Central memory CD8-positive, alpha-beta T cell (primary cell): Measurements from ENCODE around the gene PRSS8.
A peak's percentile ranks its signal among the peaks of the same experiment; 100 is the strongest.

Experiments
- ATAC-seq: fragments of 150-1000 bp; cut with Tn5 transposase; replicated peaks from 2 replicates; pipeline ENCODE4 v1.10.0; 2022; ENCODE audit warnings: mild to moderate bottlenecking, moderate FRiP score, moderate number of reproducible peaks; ENCODE audit not compliant: poor library complexity, severe bottlenecking; ENCODE audit errors: extremely low read depth
- DNase-seq, 2 donors: peaks; one replicate each; pipeline ENCODE4 v3.0.0; 2021; ENCODE audit warnings: low spot score in 2 of 2
- H3K27ac Mint-ChIP-seq: one replicate; pipeline ENCODE4 v1.8.0; 2022; ENCODE audit warnings: low read depth, mild to moderate bottlenecking, moderate library complexity, mixed read lengths
- H3K27me3 Mint-ChIP-seq: one replicate; pipeline ENCODE4 v1.8.0; 2022; ENCODE audit warnings: mixed read lengths
- H3K36me3 Mint-ChIP-seq: one replicate; pipeline ENCODE4 v1.8.0; 2022; ENCODE audit warnings: mild to moderate bottlenecking, moderate library complexity, mixed read lengths; ENCODE audit not compliant: insufficient read depth
- H3K4me1 Mint-ChIP-seq: one replicate; pipeline ENCODE4 v1.8.0; 2022; ENCODE audit warnings: mixed read lengths
- H3K4me3 Mint-ChIP-seq: one replicate; pipeline ENCODE4 v1.8.0; 2022; ENCODE audit warnings: mild to moderate bottlenecking, moderate library complexity, mixed read lengths
- H3K9me3 Mint-ChIP-seq: one replicate; pipeline ENCODE4 v1.8.0; 2022; ENCODE audit warnings: mixed read lengths

The PRSS8 gene

GRCh38 chr16:31113121-31114120 is 22.1 kb downstream of the PRSS8 start:
- DNase-seq, result no peak
- Mint-ChIP-seq H3K36me3 (peaks cover 5% of the 10 kb centered on the region), H3K27me3 (no peaks in the 10 kb centered on the region), H3K4me3 (no peak overlapping the region), H3K4me1 (peaks cover 13% of the 10 kb centered on the region), H3K9me3 (no peaks in the 10 kb centered on the region), H3K27ac (no peak overlapping the region)
- ATAC-seq, result no peak

GRCh38 chr16:31112711-31113110 is 22.8 kb downstream of the PRSS8 start:
- H3K4me3 Mint-ChIP-seq, result no peak overlapping the region
- H3K27me3 Mint-ChIP-seq, result no peaks in the 10 kb centered on the region
- peaks cover 10% of the 10 kb centered on the region for H3K4me1 Mint-ChIP-seq
- H3K36me3 Mint-ChIP-seq, result peaks cover 5% of the 10 kb centered on the region
- DNase-seq (no peak), ATAC-seq (no peak)
- no peaks in the 10 kb centered on the region for H3K9me3 Mint-ChIP-seq
- H3K27ac Mint-ChIP-seq, result no peak overlapping the region

- Mint-ChIP-seq H3K27ac (no peak overlapping the region), H3K36me3 (peaks cover 5% of the 10 kb centered on the region), H3K4me3 (no peak overlapping the region), H3K4me1 (peaks cover 15% of the 10 kb centered on the region), H3K9me3 (no peaks in the 10 kb centered on the region), H3K27me3 (no peaks in the 10 kb centered on the region)
- no peak for ATAC-seq
- DNase-seq, result no peak
These were observed 23.6 kb downstream of the PRSS8 start for GRCh38 chr16:31111881-31112466.

- no peaks in the 10 kb centered on the region for H3K27me3 Mint-ChIP-seq
- H3K4me3 Mint-ChIP-seq, result peak overlapping the region; percentile 82
- DNase-seq, result no peak
- H3K27ac Mint-ChIP-seq, result no peak overlapping the region
- ATAC-seq, result no peak
- peaks cover 15% of the 10 kb centered on the region for H3K4me1 Mint-ChIP-seq
- H3K9me3 Mint-ChIP-seq, result no peaks in the 10 kb centered on the region
- H3K36me3 Mint-ChIP-seq, result peaks cover 3% of the 10 kb centered on the region
These were observed 25.2 kb downstream of the PRSS8 start for GRCh38 chr16:31110106-31111034.

GRCh38 chr16:31109622-31110021 is 25.9 kb downstream of the PRSS8 start:
- no peaks in the 10 kb centered on the region for H3K27me3 Mint-ChIP-seq
- peaks cover 3% of the 10 kb centered on the region for H3K36me3 Mint-ChIP-seq
- DNase-seq, result no peak
- H3K4me1 Mint-ChIP-seq, result peaks cover 15% of the 10 kb centered on the region
- H3K4me3 Mint-ChIP-seq, result peak overlapping the region; percentile 82
- no peak overlapping the region for H3K27ac Mint-ChIP-seq
- no peaks in the 10 kb centered on the region for H3K9me3 Mint-ChIP-seq
- no peak for ATAC-seq

GRCh38 chr16:31108794-31109558 is 26.6 kb downstream of the PRSS8 start:
- Mint-ChIP-seq H3K4me1 (peaks cover 15% of the 10 kb centered on the region), H3K9me3 (no peaks in the 10 kb centered on the region), H3K27me3 (no peaks in the 10 kb centered on the region), H3K36me3 (peaks cover 3% of the 10 kb centered on the region), H3K4me3 (peak overlapping the region; percentile 86), H3K27ac (peak overlapping the region; percentile 80)
- DNase-seq (no peak), ATAC-seq (no peak)

- Mint-ChIP-seq H3K9me3 (no peaks in the 10 kb centered on the region), H3K27me3 (no peaks in the 10 kb centered on the region), H3K36me3 (peaks cover 3% of the 10 kb centered on the region), H3K4me3 (peak within 1 kb of the TSS; percentile 86), H3K27ac (peak within 1 kb of the TSS; percentile 80), H3K4me1 (peaks cover 15% of the 10 kb centered on the region)
- ATAC-seq (peak; percentile 69), DNase-seq (no peak)
These were observed 27.3 kb downstream of the PRSS8 start, which contains the start of gene BCKDK for GRCh38 chr16:31108035-31108793. Gene BCKDK (plus strand): TSS chr16:31108386. CDS start chr16:31109224, 838 bp downstream.

- H3K36me3 Mint-ChIP-seq, result peaks cover 3% of the 10 kb centered on the region
- no peak for DNase-seq
- H3K27me3 Mint-ChIP-seq, result no peaks in the 10 kb centered on the region
- H3K4me3 Mint-ChIP-seq, result peak overlapping the region; percentile 86
- H3K4me1 Mint-ChIP-seq, result peaks cover 15% of the 10 kb centered on the region
- no peaks in the 10 kb centered on the region for H3K9me3 Mint-ChIP-seq
- ATAC-seq, result no peak
- H3K27ac Mint-ChIP-seq, result peak overlapping the region; percentile 80
These were observed 28.1 kb downstream of the PRSS8 start for GRCh38 chr16:31107465-31107867.

- ATAC-seq (no peak), DNase-seq (no peak)
- H3K9me3 Mint-ChIP-seq, result no peaks in the 10 kb centered on the region
- H3K4me1 Mint-ChIP-seq, result peaks cover 15% of the 10 kb centered on the region
- H3K36me3 Mint-ChIP-seq, result peaks cover 3% of the 10 kb centered on the region
- peak overlapping the region; percentile 86 for H3K4me3 Mint-ChIP-seq
- no peaks in the 10 kb centered on the region for H3K27me3 Mint-ChIP-seq
- no peak overlapping the region for H3K27ac Mint-ChIP-seq
These were observed 28.7 kb downstream of the PRSS8 start for GRCh38 chr16:31106509-31107464.

- ATAC-seq, result peak; percentile 59
- no peak overlapping the region for H3K27ac Mint-ChIP-seq
- no peaks in the 10 kb centered on the region for H3K36me3 Mint-ChIP-seq
- H3K9me3 Mint-ChIP-seq, result no peaks in the 10 kb centered on the region
- H3K27me3 Mint-ChIP-seq, result no peaks in the 10 kb centered on the region
- DNase-seq, result peak; percentile 63 to 73
- no peak overlapping the region for H3K4me3 Mint-ChIP-seq
- H3K4me1 Mint-ChIP-seq, result peaks cover 15% of the 10 kb centered on the region
These were observed 29.8 kb downstream of the PRSS8 start for GRCh38 chr16:31105677-31106213.
